ENCODE data around the gene ABCA7.

Gene ABCA7

GRCh38 chr19:1026783-1027649 lies 12.9 kb upstream of the ABCA7 start:
- Mint-ChIP-seq H3K36me3 (ENCODE audit: insufficient read depth) (peaks cover 35% of the 10 kb centered on the region), H3K4me3 (peak overlapping the region; percentile 98), H3K4me1 (peaks cover 23% of the 10 kb centered on the region), H3K9me3 (no peaks in the 10 kb centered on the region), H3K27ac (ENCODE audit: low read depth) (peak overlapping the region; percentile 91), H3K27me3 (no peaks in the 10 kb centered on the region)
- DNase-seq (ENCODE audit: low spot score in 2 of 2) (no peak), ATAC-seq (replicated peaks; ENCODE audit: extremely low read depth, poor library complexity, severe bottlenecking) (no peak)

DNA sequence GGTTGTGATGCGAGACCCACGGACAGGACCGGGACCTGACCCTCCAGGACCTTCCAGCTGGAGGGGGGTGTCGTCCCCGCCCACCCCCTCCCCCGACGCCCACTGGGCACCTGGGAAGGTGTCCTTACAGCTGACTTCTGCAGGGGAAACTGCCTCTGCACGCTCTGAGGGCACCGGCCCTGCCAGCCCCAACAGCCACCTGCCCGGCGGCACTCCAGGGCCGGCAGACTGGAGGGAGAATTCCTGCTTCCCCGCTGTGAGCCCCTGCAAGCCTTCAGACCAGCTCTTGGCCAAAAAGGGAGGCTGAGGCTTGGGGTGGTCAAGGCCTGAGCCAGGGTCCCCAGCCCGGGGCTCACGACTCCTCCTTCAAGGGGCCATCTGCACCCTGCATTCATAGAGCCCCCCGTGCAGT lies 12.3 kb upstream of the ABCA7 start:
- Mint-ChIP-seq H3K4me3 (peak overlapping the region; percentile 98), H3K9me3 (no peaks in the 10 kb centered on the region), H3K27me3 (no peaks in the 10 kb centered on the region), H3K36me3 (ENCODE audit: insufficient read depth) (peaks cover 42% of the 10 kb centered on the region), H3K27ac (ENCODE audit: low read depth) (peak overlapping the region; percentile 91), H3K4me1 (peaks cover 28% of the 10 kb centered on the region)
- no peak for DNase-seq (ENCODE audit: low spot score in 2 of 2)
- no peak for ATAC-seq (replicated peaks; ENCODE audit: extremely low read depth, poor library complexity, severe bottlenecking)

DNA sequence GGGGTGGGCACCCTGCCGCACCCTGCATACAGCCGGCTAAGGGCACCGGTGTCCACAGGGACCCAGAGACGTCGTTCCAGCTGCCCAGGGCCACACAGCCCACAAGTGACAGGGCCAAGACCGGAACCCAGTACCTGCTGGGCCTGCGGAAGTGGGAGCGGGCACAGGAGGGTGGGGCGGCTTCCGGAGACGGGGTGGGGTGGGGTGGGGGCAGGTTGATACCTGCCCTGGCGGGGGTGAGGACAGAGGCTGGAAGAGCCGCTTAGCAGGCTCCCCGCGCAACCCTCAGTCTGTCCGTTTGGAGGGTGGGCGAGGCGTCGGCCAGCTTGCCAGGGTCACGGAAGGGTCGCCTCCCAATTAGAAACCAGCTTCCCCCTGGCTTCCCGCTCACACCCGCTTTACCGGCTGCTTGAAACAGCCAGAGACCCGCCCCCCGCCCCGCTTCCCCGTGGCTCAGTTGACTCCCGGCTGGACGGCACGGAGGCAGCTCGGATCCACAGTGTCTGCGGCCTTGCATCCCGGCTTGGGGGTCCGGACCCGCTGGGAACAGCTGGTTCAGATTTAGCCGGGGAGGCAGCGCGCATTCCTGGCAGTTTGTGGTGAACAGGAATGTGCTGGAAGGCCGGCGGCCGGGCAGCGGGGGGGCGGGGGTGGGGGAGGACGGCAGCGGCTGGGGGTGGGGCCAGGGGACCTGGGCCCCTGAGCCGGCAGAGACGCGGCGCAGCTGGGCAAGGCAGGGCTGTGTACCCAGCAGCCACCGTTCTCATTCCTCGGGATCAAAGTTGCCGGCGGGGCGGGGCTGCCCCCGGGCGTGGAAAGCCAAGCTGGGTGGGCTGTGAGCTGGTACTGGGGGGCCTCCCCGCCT lies 11.6 kb upstream of the ABCA7 start:
- Mint-ChIP-seq H3K4me1 (peaks cover 30% of the 10 kb centered on the region), H3K27me3 (no peaks in the 10 kb centered on the region), H3K9me3 (no peaks in the 10 kb centered on the region), H3K27ac (ENCODE audit: low read depth) (peak overlapping the region; percentile 91), H3K4me3 (peak overlapping the region; percentile 98), H3K36me3 (ENCODE audit: insufficient read depth) (peaks cover 47% of the 10 kb centered on the region)
- DNase-seq (ENCODE audit: low spot score in 2 of 2) (no peak), ATAC-seq (replicated peaks; ENCODE audit: extremely low read depth, poor library complexity, severe bottlenecking) (peak; percentile 19)

DNA sequence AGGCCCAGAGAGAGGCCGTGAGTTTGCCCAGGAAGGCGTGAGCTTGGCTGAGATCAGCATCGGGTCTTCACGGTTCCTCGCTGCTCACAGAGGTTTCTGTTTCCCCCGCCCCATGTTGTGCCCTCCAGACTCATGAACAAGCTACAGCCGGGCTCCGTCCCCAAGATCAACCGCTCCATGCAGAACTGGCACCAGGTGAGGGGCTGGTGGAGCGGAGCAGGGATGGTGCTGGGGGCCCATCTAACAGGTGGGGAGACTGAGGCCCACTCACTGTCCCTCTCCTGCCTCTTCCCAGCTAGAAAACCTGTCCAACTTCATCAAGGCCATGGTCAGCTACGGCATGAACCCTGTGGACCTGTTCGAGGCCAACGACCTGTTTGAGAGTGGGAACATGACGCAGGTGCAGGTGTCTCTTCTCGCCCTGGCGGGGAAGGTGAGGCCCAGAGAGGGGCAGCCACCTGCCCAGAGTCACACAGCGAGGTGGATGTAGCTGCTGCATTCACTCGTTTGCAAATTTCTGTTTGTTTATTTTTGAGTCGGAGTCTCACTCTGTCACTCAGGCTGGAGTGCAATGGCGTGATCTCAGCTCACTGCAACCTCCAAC lies 7.5 kb upstream of the ABCA7 start:
- Mint-ChIP-seq H3K9me3 (no peaks in the 10 kb centered on the region), H3K27ac (ENCODE audit: low read depth) (peak overlapping the region; percentile 91), H3K36me3 (ENCODE audit: insufficient read depth) (peaks cover 66% of the 10 kb centered on the region), H3K27me3 (no peaks in the 10 kb centered on the region), H3K4me1 (peaks cover 38% of the 10 kb centered on the region), H3K4me3 (peak overlapping the region; percentile 98)
- no peak for ATAC-seq (replicated peaks; ENCODE audit: extremely low read depth, poor library complexity, severe bottlenecking)
- no peak for DNase-seq (ENCODE audit: low spot score in 2 of 2)

GRCh38 chr19:1035998-1036621 lies 3.8 kb upstream of the ABCA7 start:
- Mint-ChIP-seq H3K27ac (ENCODE audit: low read depth) (peak overlapping the region; percentile 74), H3K27me3 (no peaks in the 10 kb centered on the region), H3K9me3 (no peaks in the 10 kb centered on the region), H3K36me3 (ENCODE audit: insufficient read depth) (peaks cover 78% of the 10 kb centered on the region), H3K4me1 (peaks cover 53% of the 10 kb centered on the region), H3K4me3 (no peak overlapping the region)
- ATAC-seq (replicated peaks; ENCODE audit: extremely low read depth, poor library complexity, severe bottlenecking) (no peak), DNase-seq (ENCODE audit: low spot score in 2 of 2) (no peak)

DNA sequence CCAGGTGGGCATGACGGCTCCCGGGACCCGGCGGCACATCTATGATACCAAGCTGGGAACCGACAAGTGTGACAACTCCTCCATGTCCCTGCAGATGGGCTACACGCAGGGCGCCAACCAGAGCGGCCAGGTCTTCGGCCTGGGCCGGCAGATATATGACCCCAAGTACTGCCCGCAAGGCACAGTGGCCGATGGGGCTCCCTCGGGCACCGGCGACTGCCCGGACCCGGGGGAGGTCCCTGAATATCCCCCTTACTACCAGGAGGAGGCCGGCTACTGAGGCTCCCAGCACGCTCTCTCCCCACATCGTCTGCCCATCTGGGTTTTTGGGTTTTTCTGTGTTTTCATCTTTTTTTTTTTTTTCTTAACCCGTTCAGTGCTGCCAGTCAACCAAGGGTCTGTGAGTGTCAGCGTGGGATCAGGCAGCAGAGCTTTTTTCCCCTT lies 2.3 kb upstream of the ABCA7 start:
- H3K4me3 Mint-ChIP-seq = peak overlapping the region; percentile 97
- DNase-seq (ENCODE audit: low spot score in 2 of 2) (no peak), ATAC-seq (replicated peaks; ENCODE audit: extremely low read depth, poor library complexity, severe bottlenecking) (no peak)
- peaks cover 52% of the 10 kb centered on the region for H3K4me1 Mint-ChIP-seq
- no peaks in the 10 kb centered on the region for H3K9me3 Mint-ChIP-seq
- no peaks in the 10 kb centered on the region for H3K27me3 Mint-ChIP-seq
- peaks cover 63% of the 10 kb centered on the region for H3K36me3 Mint-ChIP-seq (ENCODE audit: insufficient read depth)
- H3K27ac Mint-ChIP-seq (ENCODE audit: low read depth) = peak overlapping the region; percentile 83

DNA sequence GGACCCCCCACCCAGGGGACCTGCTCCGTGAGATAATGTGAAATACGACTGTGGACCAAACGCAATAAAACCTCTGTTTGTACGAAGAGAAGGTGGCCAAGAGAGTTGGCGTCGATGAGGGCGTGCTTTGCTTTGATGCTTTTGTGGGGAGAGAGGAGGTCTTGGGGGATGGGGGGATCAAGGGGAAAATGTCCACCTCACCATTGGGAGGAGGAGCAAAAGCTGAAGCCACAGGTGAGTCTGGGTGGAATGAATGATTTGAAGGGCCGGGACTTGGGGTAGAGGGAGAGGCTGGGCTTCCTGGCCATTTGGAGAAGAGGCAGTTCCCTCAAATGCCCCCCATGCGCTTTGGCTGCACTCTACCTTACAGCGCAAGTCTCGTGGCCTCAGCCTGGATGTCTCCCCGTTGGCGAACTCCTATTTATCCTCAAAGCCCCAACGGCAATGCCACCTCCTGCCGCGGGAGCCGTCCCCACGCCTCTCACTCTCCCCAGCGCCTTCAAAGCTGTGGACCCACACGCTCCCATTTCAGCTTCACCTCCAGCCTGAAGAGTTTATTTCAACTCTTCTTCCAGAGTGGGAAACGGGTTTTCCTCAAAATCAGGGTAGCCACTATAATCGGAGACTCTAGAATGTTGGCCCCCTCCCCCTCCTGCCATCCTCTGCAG lies 795 bp upstream of the ABCA7 start:
- no peaks in the 10 kb centered on the region for H3K27me3 Mint-ChIP-seq
- peak overlapping the region; percentile 97 for H3K4me3 Mint-ChIP-seq
- peaks cover 47% of the 10 kb centered on the region for H3K4me1 Mint-ChIP-seq
- no peak for ATAC-seq (replicated peaks; ENCODE audit: extremely low read depth, poor library complexity, severe bottlenecking)
- H3K27ac Mint-ChIP-seq (ENCODE audit: low read depth) = peak overlapping the region; percentile 83
- H3K9me3 Mint-ChIP-seq = no peaks in the 10 kb centered on the region
- DNase-seq (ENCODE audit: low spot score in 2 of 2) = no peak
- H3K36me3 Mint-ChIP-seq (ENCODE audit: insufficient read depth) = peaks cover 61% of the 10 kb centered on the region

DNA sequence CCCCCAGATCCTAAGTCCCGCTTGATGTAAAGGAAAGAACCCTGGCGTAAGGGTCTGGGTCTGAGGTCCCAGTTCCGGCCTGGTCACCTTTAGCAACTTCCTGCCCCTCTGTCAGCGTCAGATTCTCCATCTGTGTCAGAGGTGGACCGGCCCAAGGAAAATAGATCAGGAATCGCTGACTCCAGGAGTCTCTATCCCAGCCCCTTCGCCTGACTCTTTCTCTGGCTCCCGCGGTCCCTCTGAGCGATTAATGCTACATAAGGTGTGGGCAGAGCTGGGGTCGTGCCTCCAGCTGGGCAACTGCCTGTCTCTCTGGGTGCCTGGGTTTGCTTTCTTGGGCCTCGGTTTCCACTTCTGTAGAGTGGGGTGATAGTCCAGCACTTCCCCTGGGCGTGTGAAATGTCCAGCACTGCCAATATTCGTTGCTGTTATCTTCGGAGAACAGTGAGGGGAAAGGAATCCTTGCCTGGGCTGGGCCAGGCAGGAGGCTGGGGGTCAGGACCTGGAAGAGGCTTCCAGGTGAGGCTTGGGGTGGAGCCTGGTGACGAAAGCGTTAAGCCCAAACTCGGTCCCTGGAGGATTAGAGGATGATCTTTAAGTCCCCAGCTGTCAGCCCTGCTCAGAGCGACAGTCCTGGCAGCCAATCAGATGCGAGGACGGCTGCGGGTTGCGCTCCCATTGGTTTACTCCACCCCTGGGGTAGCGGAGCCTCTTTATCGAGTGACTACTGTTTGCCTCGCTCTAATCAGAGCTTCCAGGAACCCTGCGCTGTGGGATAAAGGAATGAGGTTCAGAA lies 767 bp downstream of the ABCA7 start:
- Mint-ChIP-seq H3K9me3 (no peaks in the 10 kb centered on the region), H3K36me3 (ENCODE audit: insufficient read depth) (peaks cover 58% of the 10 kb centered on the region), H3K4me1 (peaks cover 46% of the 10 kb centered on the region), H3K27ac (ENCODE audit: low read depth) (peak overlapping the region; percentile 83), H3K27me3 (no peaks in the 10 kb centered on the region), H3K4me3 (peak overlapping the region; percentile 97)
- DNase-seq (ENCODE audit: low spot score in 2 of 2) (peak; percentile 73 to 78), ATAC-seq (replicated peaks; ENCODE audit: extremely low read depth, poor library complexity, severe bottlenecking) (peak; percentile 50)

DNA sequence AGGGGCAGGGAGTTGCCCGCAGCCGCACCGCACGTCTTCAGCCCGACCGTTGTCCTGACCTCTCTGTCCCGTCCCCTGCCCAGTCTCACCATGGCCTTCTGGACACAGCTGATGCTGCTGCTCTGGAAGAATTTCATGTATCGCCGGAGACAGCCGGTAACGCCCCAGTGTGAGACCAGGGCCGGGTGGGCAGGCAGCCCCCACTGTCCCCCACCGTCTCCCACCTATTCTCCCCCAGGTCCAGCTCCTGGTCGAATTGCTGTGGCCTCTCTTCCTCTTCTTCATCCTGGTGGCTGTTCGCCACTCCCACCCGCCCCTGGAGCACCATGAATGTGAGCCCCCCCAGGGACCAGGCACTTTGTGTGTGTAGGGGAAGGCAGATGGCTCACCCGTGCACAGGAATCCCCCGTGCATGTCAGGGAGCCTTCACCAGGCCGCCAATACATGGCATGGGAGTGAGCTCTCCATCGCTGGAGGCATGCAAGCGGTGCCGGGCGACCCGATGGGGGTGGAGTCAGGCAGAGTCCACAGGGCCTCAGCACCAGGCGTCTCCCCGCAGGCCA lies 1.4 kb downstream of the ABCA7 start:
- Mint-ChIP-seq H3K4me1 (peaks cover 44% of the 10 kb centered on the region), H3K27me3 (no peaks in the 10 kb centered on the region), H3K9me3 (no peaks in the 10 kb centered on the region)

GRCh38 chr19:1041835-1042685 lies 2.2 kb downstream of the ABCA7 start:
- Mint-ChIP-seq H3K4me1 (peaks cover 40% of the 10 kb centered on the region), H3K4me3 (peak overlapping the region; percentile 97), H3K27me3 (no peaks in the 10 kb centered on the region), H3K27ac (ENCODE audit: low read depth) (no peak overlapping the region), H3K9me3 (no peaks in the 10 kb centered on the region), H3K36me3 (ENCODE audit: insufficient read depth) (peaks cover 46% of the 10 kb centered on the region)
- DNase-seq (ENCODE audit: low spot score in 2 of 2) = no peak
- no peak for ATAC-seq (replicated peaks; ENCODE audit: extremely low read depth, poor library complexity, severe bottlenecking)

More for the DNA sequence above, 1.4 kb downstream of the ABCA7 start:
- DNase-seq (ENCODE audit: low spot score in 2 of 2) = no peak
- Mint-ChIP-seq H3K27ac (ENCODE audit: low read depth) (no peak overlapping the region), H3K36me3 (ENCODE audit: insufficient read depth) (peaks cover 52% of the 10 kb centered on the region), H3K4me3 (peak overlapping the region; percentile 97)
- no peak for ATAC-seq (replicated peaks; ENCODE audit: extremely low read depth, poor library complexity, severe bottlenecking)

Data from central memory CD8-positive, alpha-beta T cell (primary cell).